AG04449 (cell line): Measurements from ENCODE around the gene PRAC1.

ENCODE experiments used
- CTCF ChIA-PET: fragments of 350-600 bp; formaldehyde crosslinking; extraction: SDS; loops from one replicate; lab custom pipeline; 2021; ENCODE audit warnings: antibody characterized with exemption; lab: Yijun Ruan, JAX
- POLR2A ChIA-PET: fragments of 400-600, 350-600 bp; formaldehyde crosslinking; extraction: SDS; loops from one replicate; lab custom pipeline; 2020; ENCODE audit warnings: antibody characterized with exemption, inconsistent platforms; lab: Yijun Ruan, JAX
- DNase-seq: peaks from one replicate; pipeline ENCODE4 v3.0.0-alpha.2; 2010; ENCODE audit warnings: low read depth, low spot score
- H3K4me3 ChIP-seq: 2 replicates; pipeline ENCODE4 v1.5.1; 2011; ENCODE audit warnings: low read depth, mild to moderate bottlenecking, control low read depth, low read length
- CTCF ChIP-seq: IDR thresholded peaks from one replicate; pipeline ENCODE4 v1.5.1; 2011; ENCODE audit warnings: mild to moderate bottlenecking, moderate library complexity, low read length, control low read depth, inconsistent platforms; ENCODE audit not compliant: insufficient read depth; ENCODE audit errors: missing control alignments

PRAC1 gene

DNA sequence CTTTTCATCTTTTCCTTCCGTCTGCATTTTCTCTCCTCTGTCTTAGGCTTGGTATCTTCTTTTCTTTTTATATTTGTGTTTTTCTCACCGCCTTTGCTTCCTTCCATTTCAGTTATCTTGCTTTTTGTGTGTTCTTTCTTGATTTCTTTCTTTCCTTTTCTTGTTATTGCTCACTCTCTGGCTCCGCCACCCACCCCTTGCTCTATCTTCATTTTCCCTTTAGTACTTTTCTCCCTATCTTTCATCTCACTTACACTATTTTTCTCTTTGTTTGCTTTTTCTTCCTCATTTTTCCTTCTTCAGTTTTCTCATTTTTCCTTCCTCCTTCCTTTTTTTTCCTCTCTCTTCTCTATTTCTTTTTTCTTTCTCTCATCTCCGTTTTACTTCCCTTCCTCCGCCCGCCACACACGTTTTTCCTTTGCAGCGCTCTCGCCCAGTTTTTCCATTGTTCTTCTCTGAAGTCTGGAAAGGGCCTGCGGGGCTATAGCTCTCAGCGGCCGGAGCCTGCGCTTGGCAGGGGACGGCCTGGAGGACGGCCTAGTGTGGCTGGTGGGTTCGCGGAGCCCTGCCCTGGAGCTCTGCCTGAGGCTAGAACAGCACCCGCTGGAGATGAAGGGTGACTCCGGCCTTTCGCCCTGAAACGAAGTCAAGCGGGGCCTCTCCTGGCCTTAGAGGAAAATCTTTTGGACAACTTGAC, 11.5 kb upstream of the PRAC1 start:
- no peak overlapping the region for H3K4me3 ChIP-seq
- ChIA-PET CTCF (interaction anchor here (1.4 to 19.2 kb wide), 3 partner anchors 9 to 57 kb away, joined by 6 to 353 read pairs (median 72); partner anchors contain the start of genes PRAC1 and PRAC2), POLR2A (no interaction called here)
- no peak for TF ChIP-seq CTCF
- no peak for DNase-seq

GRCh38 chr17:48732688-48733629, 10.6 kb upstream of the PRAC1 start:
- no peak for DNase-seq
- no peak overlapping the region for H3K4me3 ChIP-seq
- POLR2A ChIA-PET, result no interaction called here
- CTCF ChIA-PET, result interaction anchor here (1.1 to 19.2 kb wide), 6 partner anchors 8 to 151 kb away, joined by 3 to 353 read pairs (median 6); partner anchors contain the start of genes PRAC1 and PRAC2
- no peak for TF ChIP-seq CTCF

DNA sequence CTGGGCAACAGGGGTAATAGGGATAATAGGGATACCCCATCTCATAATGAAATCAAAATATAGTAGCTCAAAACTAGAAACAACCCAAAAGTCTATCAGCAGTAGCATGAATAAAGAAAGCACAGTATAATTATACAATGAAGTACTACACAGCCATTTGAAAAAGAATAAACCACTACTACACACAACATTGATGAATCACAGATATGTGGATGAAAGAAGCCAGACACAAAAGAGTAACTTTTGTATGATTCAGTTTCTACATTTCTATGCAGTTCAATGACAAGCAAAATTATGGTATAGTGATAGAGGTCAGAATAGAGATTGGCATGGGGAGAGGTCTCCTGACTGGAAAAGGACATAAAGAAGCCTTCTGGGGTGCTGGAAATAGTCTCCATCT, 9.0 kb upstream of the PRAC1 start:
- POLR2A ChIA-PET, result interaction anchor here (0.6 kb wide), 1 partner anchor 103 kb away, joined by 3 read pairs; no protein-coding TSS in a partner anchor
- CTCF ChIA-PET, result interaction anchor here (1.2 to 19.2 kb wide), 6 partner anchors 6 to 148 kb away, joined by 3 to 353 read pairs (median 6); partner anchors contain the start of genes PRAC1 and PRAC2
- H3K4me3 ChIP-seq, result no peak overlapping the region
- no peak for TF ChIP-seq CTCF
- no peak for DNase-seq

DNA sequence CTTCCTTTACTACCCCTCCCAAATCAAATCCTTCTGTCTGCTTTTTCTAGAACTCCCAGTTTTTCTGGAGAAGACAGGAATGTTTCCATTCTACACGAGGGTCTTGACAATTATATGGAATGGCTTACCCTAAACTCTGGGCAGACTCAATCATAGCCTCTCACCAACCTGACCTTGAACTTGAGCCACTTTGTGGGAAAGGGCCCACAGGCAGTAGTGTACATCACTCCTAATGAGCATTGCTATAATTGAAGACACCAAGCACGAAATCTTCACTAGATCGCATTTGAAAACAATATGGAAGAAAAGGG, 7.9 kb upstream of the PRAC1 start:
- ChIA-PET CTCF (interaction anchor here (2.1 to 19.2 kb wide), 4 partner anchors 60 to 149 kb away, joined by 6 to 353 read pairs (median 10); no protein-coding TSS in a partner anchor), POLR2A (no interaction called here)
- H3K4me3 ChIP-seq, result no peak overlapping the region
- DNase-seq, result no peak
- TF ChIP-seq CTCF, result no peak

DNA sequence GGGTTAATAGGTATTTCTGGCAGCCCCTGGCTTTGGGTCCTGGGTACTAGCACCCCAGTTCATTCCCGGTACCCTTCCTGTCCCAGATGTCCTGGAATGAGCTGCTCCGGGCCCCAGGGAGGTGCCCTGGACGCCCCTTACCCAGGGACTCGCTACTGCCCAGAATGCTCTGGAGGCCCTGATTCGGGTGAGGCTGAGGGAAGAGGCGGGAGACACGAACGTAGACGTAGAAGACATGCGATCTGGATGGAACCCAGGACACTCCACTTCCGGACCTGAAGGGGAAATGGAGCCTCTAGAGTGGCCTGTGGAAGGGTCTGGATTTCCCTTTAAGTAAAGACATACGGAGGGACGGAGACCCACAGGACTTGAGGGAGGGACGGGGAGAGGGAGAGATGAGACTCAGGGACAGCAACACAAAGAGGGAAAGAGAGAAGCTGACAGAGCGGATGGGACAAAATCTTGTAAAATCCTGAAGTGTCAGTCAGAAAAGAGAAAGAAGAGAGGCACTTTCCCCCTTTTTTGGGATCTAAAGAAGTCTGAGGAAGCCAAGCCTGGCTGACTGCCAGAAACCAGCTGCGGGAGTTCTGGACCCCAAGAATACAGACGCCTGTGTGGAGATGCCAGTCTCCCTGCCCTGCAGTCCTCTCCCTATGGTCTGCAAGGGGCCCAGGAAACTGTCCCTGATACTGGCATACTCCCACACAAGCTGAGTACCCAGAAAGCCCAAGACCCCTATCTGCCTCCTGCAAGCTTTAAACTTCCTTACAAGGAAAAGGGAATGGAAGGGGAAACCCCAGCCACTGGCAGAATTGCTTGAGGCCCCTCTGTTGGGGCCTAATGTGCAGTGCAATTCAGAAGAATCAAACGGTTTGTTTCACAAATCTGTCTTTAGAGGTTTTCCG, 7.3 kb upstream of the PRAC1 start:
- POLR2A ChIA-PET, result no interaction called here
- no peak overlapping the region for H3K4me3 ChIP-seq
- TF ChIP-seq CTCF, result no peak
- CTCF ChIA-PET, result interaction anchor here (2.9 to 19.2 kb wide), 2 partner anchors 61 to 149 kb away, joined by 14 to 353 read pairs; no protein-coding TSS in a partner anchor
- no peak for DNase-seq
